Esophagus muscularis mucosa (tissue), 3 donors: ENCODE data around the gene CSNK1G1.

Source experiments
- CTCF ChIP-seq, 3 experiments: fragments of 200-600 bp in 2 of 3; fragments of 450-650 bp in 1 of 3; sonication (generic) in 2 of 3; IDR thresholded peaks; one replicate each; pipeline ENCODE4 v1.5.1; 2017 to 2019; ENCODE audit warnings: antibody characterized with exemption in 3 of 3, mild to moderate bottlenecking in 2 of 3, moderate library complexity in 1 of 3
- POLR2A ChIP-seq: fragments of 450-650 bp; IDR thresholded peaks from one replicate; pipeline ENCODE4 v1.6.1; 2017; ENCODE audit warnings: antibody characterized with exemption, moderate library complexity, mild to moderate bottlenecking, low read depth
- POLR2AphosphoS5 ChIP-seq, 2 donors: sonication (generic); formaldehyde crosslinking; IDR thresholded peaks; one replicate each; pipeline ENCODE4 v1.6.1; 2017; ENCODE audit warnings: antibody characterized with exemption in 2 of 2

- TF ChIP-seq CTCF (IDR thresholded peaks at IDR 0.05) (no peak), POLR2A (no peak), POLR2AphosphoS5 (IDR thresholded peaks at IDR 0.05) (no peak)
Observed at GRCh38 chr15:64373360-64373759, 17.4 kb upstream of the CSNK1G1 start.
